Activated effector memory CD4-positive, alpha-beta T cell treated with anti-CD3 and anti-CD28 coated beads, Interleukin-2, amount 50 U/mL, for 16 hours (primary cell): ENCODE data around the gene CFL1.
"Not testable (repeated sequence)": the region's sequence is repeated elsewhere in the genome, so short reads cannot be mapped to it uniquely, and the experiment has no call there.

ENCODE experiments used
- DNase-seq: peaks from one replicate; pipeline ENCODE4 v3.0.0-alpha.2; 2020

The CFL1 gene

DNA sequence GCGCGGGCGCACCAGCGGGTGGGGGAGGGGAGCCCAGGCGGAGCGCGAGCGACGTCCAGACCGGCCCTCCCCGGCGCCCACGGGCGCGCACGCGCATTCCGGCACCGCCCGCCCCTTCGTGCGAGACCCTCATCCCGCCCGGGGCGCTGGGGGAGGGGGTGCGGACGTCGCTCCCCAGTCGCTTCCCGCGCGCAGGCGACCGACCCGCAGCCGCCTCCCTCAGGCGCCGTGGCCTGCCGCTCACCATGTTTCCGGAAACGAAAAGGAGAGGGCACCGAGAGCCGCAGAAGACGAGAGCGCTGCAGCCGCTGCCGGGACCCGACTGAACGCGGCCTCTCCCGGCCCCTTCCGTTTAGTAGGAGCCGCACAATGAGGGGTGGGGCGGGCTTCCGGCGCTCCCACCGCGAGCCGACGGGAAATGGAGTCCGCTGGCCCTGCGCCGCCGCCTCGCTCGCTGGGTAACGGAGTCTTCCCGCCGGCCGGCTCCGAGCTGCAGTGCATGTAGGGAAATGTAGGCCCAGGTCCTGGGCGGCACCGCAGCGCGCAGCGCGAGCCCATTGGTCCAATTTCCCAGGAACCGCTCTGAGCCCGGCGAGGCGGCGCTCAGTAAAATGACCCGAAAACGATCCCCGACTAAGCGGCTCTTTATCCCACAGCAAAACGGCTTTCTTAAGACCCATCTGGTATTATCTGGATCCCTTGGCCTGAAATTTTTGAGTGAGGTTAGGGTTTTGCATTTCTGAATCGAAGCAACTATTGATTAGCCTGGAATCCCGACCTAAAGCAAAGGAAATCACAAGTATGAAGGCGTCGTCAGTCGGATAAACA is at the start of gene CFL1:
TSS of gene CFL1 (minus strand) at position 328 of the 828 bp plus-strand sequence. CDS start at position 247, 81 bp downstream.
- DNase-seq: peak; percentile 99

DNA sequence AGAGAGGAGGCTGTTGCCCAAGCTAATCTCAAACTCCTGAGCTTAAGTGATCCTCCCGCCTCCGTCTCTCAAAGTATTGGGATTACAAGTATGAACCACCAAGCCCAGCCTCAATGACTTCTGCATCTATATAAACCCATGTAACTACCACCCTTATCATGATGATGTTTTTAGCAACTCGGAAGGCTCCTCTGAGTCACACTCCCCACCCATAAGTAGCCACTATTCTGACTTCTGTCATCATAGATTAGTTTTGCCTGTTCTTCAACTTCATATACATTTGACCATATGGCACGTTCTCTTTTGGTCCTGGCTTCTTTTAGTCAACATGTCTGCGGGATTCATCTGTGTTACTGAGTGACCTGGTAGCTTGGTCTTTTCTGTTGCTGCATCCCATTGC is 48.6 kb upstream of the CFL1 start:
- no peak for DNase-seq

DNA sequence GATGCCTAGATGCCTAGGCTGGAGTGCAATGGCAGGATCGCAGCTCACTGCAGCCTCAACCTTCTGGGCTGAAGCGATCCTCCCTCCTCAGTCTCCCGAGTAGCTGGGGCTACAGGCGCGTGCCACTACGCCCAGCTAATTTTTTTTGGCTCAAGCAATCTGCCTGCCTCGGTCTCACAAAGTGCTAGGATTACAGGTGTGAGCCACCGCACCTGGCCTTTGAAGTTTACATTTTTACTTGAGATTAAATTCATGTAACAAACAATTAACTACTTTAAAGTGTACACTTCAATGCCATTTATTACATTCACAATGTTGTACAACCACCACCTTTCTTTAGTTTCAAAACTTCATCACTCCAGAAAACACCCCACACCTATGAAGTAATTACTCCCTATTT is 45.7 kb upstream of the CFL1 start:
- DNase-seq: no peak

DNA sequence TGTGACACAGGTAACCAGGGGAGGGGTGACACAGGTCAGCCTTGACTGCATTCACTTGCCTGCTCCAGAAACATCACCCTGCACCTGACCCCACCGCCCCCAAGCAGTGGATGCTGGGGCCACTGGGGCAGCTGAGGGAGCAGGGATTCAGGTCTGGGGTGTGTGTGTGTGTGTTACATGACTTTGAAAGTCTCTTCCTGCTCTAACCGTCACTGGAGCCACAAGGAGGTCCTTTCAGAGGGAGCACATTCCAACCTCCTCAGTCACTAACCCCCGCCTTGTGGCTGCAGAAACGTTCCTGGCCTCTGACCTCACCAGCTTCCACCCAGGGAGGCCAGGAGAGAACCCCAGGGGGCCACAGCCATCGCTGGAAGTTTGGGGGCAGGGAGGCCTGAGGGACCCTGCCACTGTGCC is 45.1 kb upstream of the CFL1 start:
- DNase-seq: no peak

DNA sequence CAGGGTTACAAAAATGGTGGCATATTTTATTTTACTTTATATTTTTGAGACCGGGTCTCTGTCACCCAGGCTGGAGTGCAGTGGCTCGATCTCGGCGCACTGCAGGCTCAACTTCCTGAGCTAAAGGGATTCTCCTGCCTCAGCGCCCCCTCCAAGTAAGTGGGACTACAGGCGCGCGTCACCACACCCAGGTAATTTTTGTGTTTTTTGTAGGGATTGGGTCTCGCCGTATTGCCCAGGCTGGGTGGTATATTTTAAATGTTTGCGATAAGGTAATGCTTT is 42.9 kb upstream of the CFL1 start:
- no peak for DNase-seq

DNA sequence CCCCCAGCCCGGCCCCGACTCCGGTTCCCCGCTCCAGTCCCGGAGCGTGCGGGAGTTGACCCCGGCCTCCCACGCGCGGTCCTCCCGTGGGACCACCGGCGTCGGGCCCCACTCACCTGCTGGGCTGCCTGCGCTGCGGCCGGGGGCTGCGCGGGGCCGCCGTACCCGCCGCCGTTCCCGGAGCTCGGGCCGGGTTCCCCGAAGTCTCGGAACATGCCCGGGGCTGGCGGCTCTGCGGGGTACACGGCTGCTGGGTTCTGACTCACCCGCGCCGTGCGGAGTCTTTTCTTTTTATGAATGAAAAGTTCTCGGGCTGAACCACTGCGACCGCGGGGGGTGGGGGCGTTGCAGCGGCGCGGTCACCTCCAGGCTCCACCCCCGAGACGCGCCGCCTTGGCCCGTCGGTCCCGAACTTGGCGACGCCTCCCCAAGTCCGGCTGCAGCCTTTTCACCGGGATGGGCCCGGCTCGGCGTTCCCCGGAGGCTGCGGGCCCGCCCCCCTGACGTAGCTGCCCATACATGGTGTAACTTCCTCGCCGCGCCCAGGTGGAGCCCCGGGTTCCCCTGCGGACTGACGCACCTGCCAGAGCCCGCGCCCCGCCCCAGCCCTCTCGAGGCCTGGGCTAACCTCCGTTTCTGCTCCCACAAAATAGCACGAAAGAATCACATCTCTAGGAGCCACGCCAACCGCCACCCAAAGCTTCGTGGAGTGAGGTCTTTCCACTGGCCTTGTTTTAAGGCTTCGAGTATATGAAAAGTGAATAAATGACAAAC is 42.3 kb upstream of the CFL1 start, which contains the start of gene FOSL1:
TSS of gene FOSL1 (minus strand) at position 264 of the 774 bp plus-strand sequence. CDS start at position 215, 49 bp downstream.
- peak; percentile 98 for DNase-seq

DNA sequence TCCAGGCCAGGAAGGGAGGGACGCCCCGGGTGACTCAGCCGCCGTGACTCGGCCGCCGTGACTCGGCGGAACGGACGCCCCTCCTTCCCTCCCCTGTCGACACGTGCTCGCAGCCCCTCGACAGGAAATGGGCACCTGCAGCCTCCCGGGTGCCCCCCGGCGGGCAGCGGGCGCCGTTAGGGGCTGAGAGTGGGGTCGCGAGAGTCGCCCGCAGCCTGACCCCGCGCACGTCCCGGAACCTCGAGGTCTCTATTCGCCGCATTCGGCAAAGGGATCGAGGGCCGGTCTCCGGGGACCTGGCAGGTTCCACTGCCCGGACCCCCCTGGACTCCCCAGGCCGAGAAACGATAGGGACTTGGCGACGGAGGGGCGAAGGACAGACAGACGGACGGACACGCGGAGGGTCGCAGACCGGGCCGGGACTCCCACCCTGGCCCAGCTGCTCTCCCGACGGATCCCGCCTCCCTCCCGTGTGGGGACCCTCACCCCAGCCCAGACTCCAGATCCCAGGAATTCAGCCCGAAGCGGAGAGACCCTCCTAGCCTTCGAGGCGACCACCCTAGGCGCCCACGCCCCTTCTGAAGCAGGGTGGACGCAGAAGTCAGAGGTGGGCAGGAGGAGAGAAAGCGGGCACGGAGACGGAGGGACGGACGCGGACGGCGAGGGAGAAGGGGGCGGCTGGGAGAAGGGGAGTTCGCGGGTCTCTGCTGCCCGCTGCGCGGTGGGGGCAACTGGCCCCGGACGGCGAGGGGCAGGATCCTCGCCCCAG is 41.6 kb upstream of the CFL1 start:
- DNase-seq: peak; percentile 90

DNA sequence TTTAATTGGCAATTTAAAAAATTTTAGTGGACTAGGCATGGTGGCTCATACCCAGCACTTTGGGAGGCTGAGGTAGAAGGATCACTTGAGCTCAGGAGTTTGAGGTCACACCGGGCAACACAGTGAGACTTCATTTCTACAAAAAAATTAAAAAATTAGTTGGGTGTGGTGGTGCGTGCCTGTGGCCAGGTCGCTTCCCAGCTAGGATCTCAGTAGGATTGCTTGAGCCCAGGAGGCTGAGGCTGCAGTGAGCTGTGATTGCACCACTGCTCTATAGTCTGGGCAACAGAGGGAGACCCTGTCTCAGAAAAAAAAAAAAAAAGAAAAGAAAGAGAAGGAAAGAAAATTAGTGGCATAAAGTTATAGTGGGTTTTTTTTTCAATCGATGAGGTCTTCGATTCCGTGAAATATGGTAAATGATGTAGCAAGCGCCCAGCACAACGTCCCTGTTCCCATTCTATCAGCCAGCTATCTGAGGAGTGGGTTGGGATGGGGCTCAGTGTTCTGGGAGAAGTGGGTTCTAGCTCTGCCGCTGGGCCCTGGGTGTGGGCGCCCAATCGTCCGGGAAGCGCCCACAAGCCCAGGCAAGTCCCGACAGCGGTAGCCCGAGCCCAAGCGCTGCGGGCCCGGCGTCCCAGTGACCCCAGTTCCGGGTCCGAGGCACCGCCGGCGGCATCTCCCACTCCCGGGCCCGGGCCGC is 40.8 kb upstream of the CFL1 start:
- DNase-seq: no peak

DNA sequence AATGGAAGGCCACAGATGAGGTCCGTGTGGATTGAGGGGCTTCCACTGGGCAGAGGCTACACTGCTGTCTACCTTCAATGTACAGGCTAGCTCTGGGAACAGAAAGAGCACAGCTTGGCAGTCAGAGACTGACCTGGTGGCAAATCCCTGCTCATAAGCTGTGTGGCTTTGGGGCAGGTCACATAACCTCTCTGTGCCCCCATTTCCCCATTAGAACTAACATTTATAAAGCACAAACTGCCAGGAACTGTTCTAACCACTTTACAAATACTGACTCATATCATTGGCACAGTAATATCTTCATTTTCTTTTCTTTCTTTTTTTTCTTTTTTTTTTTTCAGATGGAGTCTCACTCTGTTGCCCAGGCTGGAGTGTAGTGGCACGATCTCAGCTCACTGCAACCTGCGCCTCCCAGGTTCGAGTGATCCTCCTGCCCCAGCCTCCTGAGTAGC is 39.1 kb upstream of the CFL1 start:
- DNase-seq: no peak

DNA sequence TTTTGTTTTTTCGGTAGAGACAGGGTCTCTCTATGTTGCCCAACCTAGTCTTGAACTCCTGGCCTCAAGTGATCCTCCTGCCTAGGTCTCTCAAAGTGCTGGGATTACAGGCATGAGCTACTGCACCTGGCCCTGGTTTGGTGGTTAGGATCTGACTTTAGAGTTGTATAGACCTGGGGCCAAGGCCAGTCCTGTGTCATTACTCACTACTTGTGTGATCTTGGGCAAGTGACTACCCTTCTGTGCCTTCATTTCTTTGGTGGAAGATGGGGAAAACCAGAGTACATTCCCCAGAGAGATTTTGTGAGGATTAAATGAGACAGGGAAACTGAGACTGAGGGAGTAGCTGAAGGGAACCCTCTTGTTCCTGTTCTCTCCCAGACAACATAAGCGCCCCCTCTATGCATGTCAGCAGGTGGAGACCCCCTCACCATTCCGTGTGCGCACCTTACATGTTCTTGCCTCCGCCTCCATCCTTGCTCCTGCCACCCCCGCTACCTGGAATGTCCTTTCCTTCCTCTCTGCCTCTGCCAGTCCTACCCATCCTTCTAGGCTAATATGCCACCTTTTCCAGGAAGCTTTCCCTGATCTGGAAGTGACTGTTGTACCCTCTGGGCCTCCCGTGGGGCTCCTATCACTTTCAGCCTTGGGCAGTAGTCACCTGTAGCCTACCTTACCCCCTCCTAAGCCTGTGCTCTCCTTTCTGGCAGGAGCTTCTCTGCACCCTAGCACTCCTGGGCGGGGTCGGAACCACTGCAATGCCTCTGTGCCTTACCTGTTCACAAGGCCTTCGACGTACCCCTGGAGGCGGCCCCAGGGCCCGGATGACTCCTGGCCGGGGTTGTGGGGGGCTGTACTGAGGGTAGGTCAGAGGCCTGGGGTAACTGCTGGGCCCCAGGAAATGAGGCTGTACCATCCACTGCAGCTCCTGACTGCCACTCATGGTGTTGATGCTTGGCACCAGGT is 38.3 kb upstream of the CFL1 start:
- no peak for DNase-seq

DNA sequence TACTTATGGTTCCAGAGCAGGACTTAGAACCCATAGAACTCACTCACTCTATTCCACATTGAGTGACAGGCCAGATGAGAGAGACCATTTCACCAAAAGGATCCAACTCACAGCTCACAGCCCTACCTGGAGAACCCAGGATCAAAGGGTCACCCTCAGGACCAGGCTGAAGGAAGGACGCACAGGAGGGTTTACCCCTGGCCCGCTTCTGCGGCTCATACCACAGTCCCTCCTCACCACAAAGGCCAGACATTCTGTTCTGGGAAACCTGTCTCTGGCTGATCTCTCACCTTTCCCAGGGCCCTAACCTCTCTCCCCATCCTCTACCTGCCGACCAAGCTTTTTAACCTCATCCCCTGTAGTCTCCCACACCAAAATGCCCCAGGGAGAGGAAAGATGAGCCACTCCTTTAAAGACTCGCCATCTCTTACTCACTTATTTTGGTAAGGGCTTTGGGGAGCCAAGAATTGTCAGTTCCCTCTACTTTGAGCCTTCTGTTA is 37.6 kb upstream of the CFL1 start:
- DNase-seq: no peak

DNA sequence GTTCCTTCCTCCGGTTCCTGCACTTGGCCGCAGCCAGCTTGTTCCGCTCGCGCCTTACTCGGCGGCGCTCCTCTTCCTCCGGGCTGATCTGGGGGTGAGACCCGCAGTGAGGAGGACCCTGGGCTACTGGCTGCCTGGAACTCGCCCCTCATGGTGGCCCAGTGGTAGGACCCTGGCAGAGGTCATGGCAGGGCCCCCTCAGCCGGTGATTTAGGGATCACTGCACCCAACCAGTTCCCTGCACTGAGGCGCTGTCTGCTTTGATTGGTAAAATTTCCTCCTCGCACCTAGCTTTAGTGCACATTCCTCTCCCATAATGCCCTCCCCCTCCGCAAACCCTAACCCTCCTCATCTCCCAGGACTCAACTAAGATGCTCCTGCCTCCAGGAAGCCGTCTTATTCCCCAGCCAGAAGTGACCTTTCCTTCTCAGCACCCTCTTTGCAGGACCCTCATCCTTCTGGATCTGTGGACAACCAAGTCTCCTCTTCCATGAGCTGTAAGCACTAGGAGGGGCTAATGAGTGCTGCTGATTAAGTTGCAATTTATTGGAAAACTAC is 36.1 kb upstream of the CFL1 start:
- DNase-seq: peak; percentile 79

DNA sequence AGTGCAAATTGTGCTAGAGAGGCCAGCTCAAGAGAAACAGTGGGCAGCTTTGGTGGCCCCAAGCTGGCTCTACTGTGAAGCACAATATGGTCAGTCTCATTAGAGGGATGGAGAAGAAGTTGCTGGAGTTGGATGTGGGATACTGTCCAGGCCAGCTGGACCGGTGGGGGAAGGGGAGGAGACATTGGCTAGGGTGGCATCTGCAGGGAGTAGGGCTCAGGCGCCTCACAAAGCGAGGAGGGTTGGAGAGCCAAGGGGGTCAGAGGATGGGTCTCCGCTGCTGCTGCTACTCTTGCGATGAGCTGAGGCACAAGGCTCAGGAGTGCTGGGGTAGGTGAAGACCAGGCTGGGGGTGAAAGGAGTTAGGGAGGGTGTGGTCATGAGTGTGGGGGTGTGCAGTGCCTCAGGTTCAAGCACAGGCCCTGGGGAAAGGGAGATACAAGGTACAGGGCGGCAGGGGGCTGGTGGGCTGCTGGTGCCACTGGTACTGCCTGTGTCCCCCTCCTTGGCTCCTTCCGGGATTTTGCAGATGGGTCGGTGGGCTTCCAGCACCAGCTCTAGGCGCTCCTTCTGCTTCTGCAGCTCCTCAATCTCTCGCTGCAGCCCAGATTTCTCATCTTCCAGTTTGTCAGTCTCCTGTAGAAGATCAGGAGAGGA is 34.8 kb upstream of the CFL1 start:
- no peak for DNase-seq

DNA sequence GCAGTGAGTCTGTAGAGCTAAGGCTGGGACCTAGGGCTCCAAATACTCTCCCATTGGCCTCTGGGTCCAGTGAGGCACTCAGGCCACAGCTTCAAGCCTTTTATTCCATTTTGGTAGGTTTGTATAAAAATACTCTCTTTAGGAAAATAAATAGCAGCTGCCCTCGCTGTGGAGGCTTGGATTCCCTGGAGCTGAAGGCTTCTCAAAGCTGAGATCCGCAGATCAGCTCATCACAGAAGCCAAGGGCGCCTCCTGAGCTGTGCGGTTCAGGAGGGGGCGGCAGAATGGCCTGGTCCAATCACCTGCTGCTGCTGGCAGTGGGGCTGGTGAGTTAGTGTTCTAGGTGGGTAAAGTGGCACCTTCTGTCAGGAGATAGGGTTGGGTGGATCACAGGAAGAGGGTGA is 34.2 kb upstream of the CFL1 start:
- DNase-seq: not testable (repeated sequence)

DNA sequence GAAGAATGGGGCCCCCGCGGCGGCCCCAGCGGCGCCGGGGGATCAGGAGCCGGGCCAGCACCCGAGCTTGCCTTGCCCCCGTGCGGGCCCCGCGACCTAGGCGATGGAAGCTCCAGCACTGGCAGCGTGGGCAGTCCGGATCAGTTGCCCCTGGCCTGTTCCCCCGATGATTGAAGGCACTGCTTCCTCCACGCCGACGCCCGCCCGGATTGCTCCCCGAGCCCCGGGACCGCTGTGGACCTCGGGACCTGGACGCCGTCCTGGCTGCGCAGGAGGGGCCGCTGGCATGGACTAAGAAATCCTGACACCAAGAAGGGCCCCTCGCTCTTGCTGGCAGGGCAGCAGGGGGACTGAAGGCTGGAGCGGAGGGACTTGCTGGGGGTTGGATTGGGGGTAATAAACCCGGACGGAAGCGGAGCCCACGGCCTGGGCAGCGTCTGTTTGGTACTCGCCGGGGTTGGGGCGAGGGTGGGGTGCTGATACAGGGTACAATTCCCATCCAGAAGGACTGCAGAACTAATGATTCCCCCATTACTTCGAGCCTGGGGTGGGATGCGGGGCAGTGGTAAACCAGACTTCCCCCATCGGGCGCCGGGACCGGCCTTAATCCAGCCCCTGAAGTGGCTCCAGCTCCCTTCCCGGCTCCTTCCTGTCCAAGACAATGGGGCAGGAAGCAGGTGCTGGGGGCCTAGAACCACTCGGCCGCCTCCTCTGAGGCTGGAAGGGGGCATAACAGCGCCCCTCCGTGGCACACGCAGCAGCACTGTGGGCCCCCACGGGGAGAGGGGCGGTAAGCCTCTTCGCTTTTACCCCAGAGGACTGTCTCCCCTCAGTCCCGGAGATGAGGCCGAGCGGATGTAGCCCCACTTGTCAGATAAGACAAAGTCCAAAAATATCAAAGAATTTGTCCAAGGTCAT is 33.5 kb upstream of the CFL1 start:
- peak; percentile 74 for DNase-seq

DNA sequence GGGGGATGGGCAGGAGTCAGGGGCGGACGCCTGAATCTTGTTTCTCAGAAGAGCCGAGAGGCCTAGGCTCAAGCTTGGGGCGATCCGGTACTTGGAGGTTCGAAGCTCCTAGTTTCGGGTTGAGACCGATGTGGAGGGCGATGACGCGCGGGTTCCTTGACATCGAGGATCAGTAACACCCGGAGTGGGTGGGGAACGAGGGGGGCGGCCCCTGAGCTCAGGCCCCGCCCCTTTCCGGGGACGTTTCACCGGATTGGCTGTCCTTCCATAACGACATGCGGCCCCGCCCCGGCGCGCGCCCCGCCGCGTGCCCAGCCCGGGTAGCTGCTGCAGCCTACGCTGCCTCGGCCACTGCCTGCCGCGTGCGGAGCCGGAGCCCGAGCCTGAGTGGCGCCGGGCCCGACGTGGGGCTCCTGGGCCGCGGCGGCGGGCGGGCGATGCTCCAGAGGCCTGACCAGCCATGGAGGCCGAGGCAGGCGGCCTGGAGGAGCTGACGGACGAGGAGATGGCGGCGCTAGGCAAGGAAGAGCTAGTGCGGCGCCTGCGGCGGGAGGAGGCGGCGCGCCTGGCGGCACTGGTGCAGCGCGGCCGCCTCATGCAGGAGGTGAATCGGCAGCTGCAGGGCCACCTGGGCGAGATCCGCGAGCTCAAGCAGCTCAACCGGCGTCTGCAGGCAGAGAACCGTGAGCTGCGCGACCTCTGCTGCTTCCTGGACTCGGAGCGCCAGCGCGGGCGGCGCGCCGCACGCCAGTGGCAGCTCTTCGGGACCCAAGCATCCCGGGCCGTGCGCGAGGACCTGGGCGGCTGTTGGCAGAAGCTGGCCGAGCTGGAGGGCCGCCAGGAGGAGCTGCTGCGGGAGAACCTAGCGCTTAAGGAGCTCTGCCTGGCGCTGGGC is 32.6 kb upstream of the CFL1 start, which contains the start of gene CCDC85B:
TSS of gene CCDC85B (plus strand) at position 350 of the 895 bp plus-strand sequence. CDS start at position 461, 111 bp downstream.
- peak; percentile 99 for DNase-seq

DNA sequence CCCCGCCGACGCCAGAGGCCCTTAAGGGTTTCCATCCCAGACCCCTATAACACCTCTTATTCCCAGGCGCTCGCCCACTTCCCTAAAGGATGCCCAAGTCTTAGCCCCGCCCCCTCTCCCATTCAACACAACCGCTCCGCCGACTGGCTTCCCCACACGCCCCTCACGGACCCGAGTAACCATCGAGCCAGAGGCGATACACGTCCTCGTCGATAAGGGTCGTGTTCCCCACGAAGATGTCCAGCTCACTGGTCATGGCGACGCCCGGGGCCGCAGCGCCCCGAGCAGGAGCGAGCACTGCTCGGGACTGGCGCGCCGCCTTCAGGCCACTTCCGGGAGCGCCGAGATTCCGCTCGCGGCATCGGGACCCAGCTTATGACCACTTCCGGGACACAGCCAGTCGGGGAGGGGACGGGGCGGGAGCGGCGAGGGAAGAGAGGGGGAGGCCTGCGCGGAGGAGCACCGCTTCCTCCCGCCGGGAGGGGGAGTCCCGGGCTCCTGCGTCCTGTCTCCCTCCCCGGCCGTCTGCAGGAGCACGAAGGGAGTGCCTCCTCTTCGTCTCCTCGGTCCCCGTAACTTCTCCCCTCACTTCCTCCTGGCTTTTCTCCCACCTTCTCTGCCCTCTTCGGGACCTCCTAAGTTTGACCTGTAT is 30.3 kb upstream of the CFL1 start, which contains the start of gene FIBP:
TSS of gene FIBP (minus strand) at position 309 of the 652 bp plus-strand sequence. CDS start at position 256, 53 bp downstream.
- DNase-seq: peak; percentile 98
